Mammary epithelial cell (primary cell): ENCODE results near the gene USH1C.

ENCODE experiments used
- CTCF ChIP-seq, 2 donors: IDR thresholded peaks in 1 of 2; conservative IDR thresholded peaks in 1 of 2; 2 replicates each; pipeline ENCODE4 v1.5.1; 2011 to 2012; ENCODE audit warnings: inconsistent platforms in 2 of 2, low read length in 2 of 2, mild to moderate bottlenecking in 2 of 2, control low read depth in 1 of 2, low read depth in 1 of 2; ENCODE audit not compliant: insufficient read depth in 1 of 2; ENCODE audit errors: extremely low read depth in 1 of 2
- EZH2 ChIP-seq: IDR thresholded peaks from 2 replicates; pipeline ENCODE4 v1.6.1; 2012; ENCODE audit warnings: low read length, inconsistent platforms, borderline replicate concordance

DNA sequence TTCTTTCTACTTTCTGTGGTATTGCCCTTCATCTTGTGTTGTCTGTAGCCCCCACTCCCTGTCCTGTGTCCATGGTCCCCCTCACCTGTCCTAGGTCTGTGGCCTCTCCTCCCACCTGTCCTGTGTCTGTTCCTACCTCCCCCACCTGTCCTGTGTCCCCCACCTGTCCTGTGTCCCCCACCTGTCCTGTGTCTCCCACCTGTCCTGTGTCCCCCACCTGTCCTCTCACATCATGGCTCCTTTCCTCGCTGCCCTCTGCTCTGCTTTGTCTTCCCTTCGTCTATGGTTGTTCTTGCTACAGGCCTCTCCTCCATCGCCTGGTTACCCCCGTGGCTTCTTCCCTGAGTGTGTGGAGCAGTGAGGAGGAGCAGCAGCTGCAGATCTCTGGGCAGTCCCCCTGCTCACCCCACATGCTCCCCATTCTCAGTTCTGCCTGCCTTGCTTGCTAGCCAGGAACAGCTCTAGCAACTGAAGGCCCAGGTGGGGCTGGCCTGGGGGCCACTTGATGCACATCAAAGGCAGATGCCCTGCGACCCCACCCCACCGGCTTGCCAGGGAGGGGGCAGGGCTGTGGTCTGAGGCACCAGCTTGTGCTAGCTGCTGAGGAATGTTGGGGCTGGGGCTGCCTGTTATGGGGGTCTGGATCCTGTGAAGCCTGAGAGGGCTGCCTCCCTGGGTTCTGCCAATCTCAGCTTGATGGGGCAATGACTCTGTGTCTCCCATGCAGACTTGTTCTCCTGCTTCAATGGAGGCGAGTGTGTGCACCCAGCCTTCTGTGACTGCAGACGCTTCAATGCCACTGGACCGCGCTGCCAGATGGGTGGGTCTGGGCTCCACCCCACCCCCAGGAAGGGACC, 8.4 kb upstream of the USH1C start:
- TF ChIP-seq CTCF (conservative IDR thresholded peaks at IDR 0.05 in 1 of 2, IDR thresholded peaks at IDR 0.05 in 1 of 2; ENCODE audit: extremely low read depth in 1 of 2, insufficient read depth in 1 of 2, low read depth in 1 of 2, low read length in 2 of 2) (no peak), EZH2 (no peak)
